B cell (primary cell): ENCODE measurements around the gene LGALS4. TPM values are rescaled to one million over a fixed set of nuclear protein-coding genes. Genes with fewer than 3 reads are reported as not detected.

ENCODE experiments used
- ATAC-seq: fragments of 200-7000 bp; cut with Tn5 transposase; one replicate; pipeline ENCODE4 v1.10.0; 2021; ENCODE audit warnings: low read depth, mild to moderate bottlenecking, moderate number of reproducible peaks, moderate library complexity
- CTCF ChIA-PET: fragments of 350-600 bp; sonication (Branson Sonifier 250); formaldehyde crosslinking; loops from one replicate; lab custom pipeline; 2021; ENCODE audit warnings: antibody characterized with exemption, inconsistent platforms; lab: Charles Lee
- POLR2A ChIA-PET: fragments of 350-600 bp; sonication (Branson Sonifier 250); formaldehyde crosslinking; loops from one replicate; lab custom pipeline; 2021; ENCODE audit warnings: antibody characterized with exemption; lab: Charles Lee
- DNase-seq: peaks from one replicate; pipeline ENCODE4 v3.0.0; 2013
- H2AFZ ChIP-seq: 2 replicates; pipeline ENCODE4 v1.6.1; 2012; ENCODE audit warnings: mild to moderate bottlenecking, low read depth, low read length; ENCODE audit not compliant: insufficient read depth, poor library complexity, severe bottlenecking
- H3K27ac ChIP-seq, 2 donors: 1 replicate in 1 of 2; 2 replicates in 1 of 2; pipeline ENCODE4 v1.5.1; 2012 to 2013; ENCODE audit warnings: low read length in 2 of 2, mild to moderate bottlenecking in 2 of 2, moderate library complexity in 1 of 2
- H3K27me3 ChIP-seq, 4 experiments: fragments of 200-600 bp in 1 of 4; sonication (generic) in 1 of 4; replicated peaks in 1 of 4; 1 replicate in 2 of 4; 2 replicates in 2 of 4; pipeline versions ENCODE4 v1.6.1 to v1.7.0; 2013 to 2016; ENCODE audit warnings: low read length in 3 of 4, mild to moderate bottlenecking in 2 of 4, mixed read lengths in 1 of 4, moderate library complexity in 1 of 4; ENCODE audit not compliant: insufficient read depth in 4 of 4, control insufficient read depth in 3 of 4; ENCODE audit errors: control extremely low read depth in 1 of 4
- H3K36me3 ChIP-seq, 2 experiments: replicated peaks in 1 of 2; 1 replicate in 1 of 2; 2 replicates in 1 of 2; pipeline versions ENCODE4 v1.6.1 to v1.7.1; 2013; ENCODE audit warnings: low read length in 1 of 2; ENCODE audit not compliant: insufficient read depth in 2 of 2, control insufficient read depth in 1 of 2; ENCODE audit errors: control extremely low read depth in 1 of 2, extremely low read depth in 1 of 2
- H3K4me1 ChIP-seq, 2 donors: fragments of 200-600 bp in 1 of 2; sonication (generic) in 1 of 2; 1 replicate in 1 of 2; 2 replicates in 1 of 2; pipeline versions ENCODE4 v1.5.1 to v1.6.1; 2013 to 2017; ENCODE audit warnings: low read length in 2 of 2; ENCODE audit not compliant: control insufficient read depth in 2 of 2, insufficient read depth in 2 of 2
- H3K4me2 ChIP-seq: replicated peaks from 2 replicates; pipeline ENCODE3; 2012; ENCODE audit warnings: mild to moderate bottlenecking, low read depth, low read length; ENCODE audit not compliant: poor library complexity, severe bottlenecking
- H3K4me3 ChIP-seq, 5 experiments: fragments of 200-600 bp in 1 of 5; sonication (generic) in 1 of 5; 1 replicate in 3 of 5; 2 replicates in 2 of 5; pipeline versions ENCODE4 v1.5.1 to v1.7.0; 2011 to 2016; ENCODE audit warnings: low read length in 4 of 5, mild to moderate bottlenecking in 4 of 5, low read depth in 2 of 5, control low read depth in 1 of 5, moderate library complexity in 1 of 5; ENCODE audit not compliant: insufficient read depth in 1 of 5; ENCODE audit errors: control extremely low read depth in 1 of 5, extremely low read depth in 1 of 5
- H3K79me2 ChIP-seq: fragments of 200-600 bp; sonication (generic); one replicate; pipeline ENCODE4 v1.6.0; 2016; ENCODE audit warnings: low read length; ENCODE audit not compliant: control insufficient read depth, insufficient read depth
- H3K9ac ChIP-seq: fragments of 200-600 bp; sonication (generic); 2 replicates; pipeline ENCODE4 v1.6.1; 2017; ENCODE audit warnings: mild to moderate bottlenecking, low read length, moderate library complexity
- H3K9me3 ChIP-seq, 3 donors: one replicate each; pipeline versions ENCODE4 v1.6.1 to v1.7.1; 2013; ENCODE audit warnings: low read length in 2 of 3; ENCODE audit not compliant: control insufficient read depth in 2 of 3, insufficient read depth in 1 of 3; ENCODE audit errors: control extremely low read depth in 1 of 3
- H4K20me1 ChIP-seq: 2 replicates; pipeline ENCODE4 v1.6.0; 2012; ENCODE audit warnings: mild to moderate bottlenecking, low read length; ENCODE audit not compliant: insufficient read depth, control insufficient read depth, poor library complexity, severe bottlenecking
- H3K27ac Mint-ChIP-seq: one replicate; pipeline ENCODE4 v1.8.0; 2021; ENCODE audit warnings: mixed read lengths
- H3K27me3 Mint-ChIP-seq: one replicate; pipeline ENCODE4 v1.8.0; 2021; ENCODE audit warnings: mixed read lengths
- H3K4me1 Mint-ChIP-seq: one replicate; pipeline ENCODE4 v1.8.0; 2021; ENCODE audit warnings: mixed read lengths
- H3K4me3 Mint-ChIP-seq: one replicate; pipeline ENCODE4 v1.8.0; 2021; ENCODE audit warnings: mixed read lengths
- H3K9me3 Mint-ChIP-seq: one replicate; pipeline ENCODE4 v1.8.0; 2022; ENCODE audit warnings: mixed read lengths; ENCODE audit not compliant: insufficient read depth
- EZH2 ChIP-seq: IDR thresholded peaks from 2 replicates; pipeline ENCODE4 v1.6.1; 2012; ENCODE audit warnings: borderline replicate concordance, low read depth, mild to moderate bottlenecking, moderate library complexity, low read length; ENCODE audit not compliant: insufficient read depth, poor library complexity, severe bottlenecking
- WGBS: methylation state at CpG from one replicate; pipeline ENCODE4 v1.1.5; 2013; ENCODE audit warnings: missing lambda C conversion rate; ENCODE audit not compliant: insufficient coverage; 5-methylcytosine and 5-hydroxymethylcytosine counted together
- intact Hi-C: fragments of 100-400 bp; cut with micrococcal nuclease; formaldehyde crosslinking; loops from one replicate; pipeline ENCODE4 v1.10.0; 2022
- polyA plus RNA-seq: library from polyadenylated mRNA; depleted of rRNA; stranded (reverse); fragments of >200 nt; gene quantifications from 2 replicates; pipeline ENCODE4 v1.2.3, GENCODE V29; 2012
- total RNA-seq, 2 donors: library from RNA; stranded (reverse); fragments of 120-200 nt in 1 of 2; gene quantifications; 1 replicate in 1 of 2; 2 replicates in 1 of 2; pipeline versions ENCODE4 v1.2.3 to v1.2.4, GENCODE V29; 2013 to 2022
- TF ChIP-seq, protein P1 (sequence below): fragments of 200-600 bp; IDR thresholded peaks from one replicate; pipeline ENCODE4 v1.8.0; 2022; ENCODE audit warnings: antibody characterized with exemption, mild to moderate bottlenecking

Gene LGALS4
- total and polyA plus RNA-seq, 2 donors (not counting 1 experiment from before 2014, with no cell fraction given), result 5.4 to 8.4 TPM

GRCh38 chr19:38796154-38796553 is 16.6 kb downstream of the LGALS4 start:
- H3K27ac Mint-ChIP-seq, result no peak overlapping the region
- DNase-seq (no peak), ATAC-seq (no peak)
- CTCF ChIA-PET, result no interaction called here
- no peak overlapping the region for H3K4me3 Mint-ChIP-seq
- Histone ChIP-seq H3K27ac (no peak overlapping the region), H3K9ac (no peak overlapping the region), H4K20me1 (no peaks in the 10 kb centered on the region), H3K4me1 (peaks cover 4 to 8% of the 10 kb centered on the region in 2 donors), H3K79me2 (no peaks in the 10 kb centered on the region), H3K4me3 (no peak overlapping the region), H3K36me3 (no peaks in the 10 kb centered on the region), H3K27me3 (no peaks in the 10 kb centered on the region), H3K9me3 (no peaks in the 10 kb centered on the region), H2AFZ (no peak overlapping the region), H3K4me2 (no peak overlapping the region)
- no peak for TF ChIP-seq EZH2
- TF ChIP-seq, protein P1, sequence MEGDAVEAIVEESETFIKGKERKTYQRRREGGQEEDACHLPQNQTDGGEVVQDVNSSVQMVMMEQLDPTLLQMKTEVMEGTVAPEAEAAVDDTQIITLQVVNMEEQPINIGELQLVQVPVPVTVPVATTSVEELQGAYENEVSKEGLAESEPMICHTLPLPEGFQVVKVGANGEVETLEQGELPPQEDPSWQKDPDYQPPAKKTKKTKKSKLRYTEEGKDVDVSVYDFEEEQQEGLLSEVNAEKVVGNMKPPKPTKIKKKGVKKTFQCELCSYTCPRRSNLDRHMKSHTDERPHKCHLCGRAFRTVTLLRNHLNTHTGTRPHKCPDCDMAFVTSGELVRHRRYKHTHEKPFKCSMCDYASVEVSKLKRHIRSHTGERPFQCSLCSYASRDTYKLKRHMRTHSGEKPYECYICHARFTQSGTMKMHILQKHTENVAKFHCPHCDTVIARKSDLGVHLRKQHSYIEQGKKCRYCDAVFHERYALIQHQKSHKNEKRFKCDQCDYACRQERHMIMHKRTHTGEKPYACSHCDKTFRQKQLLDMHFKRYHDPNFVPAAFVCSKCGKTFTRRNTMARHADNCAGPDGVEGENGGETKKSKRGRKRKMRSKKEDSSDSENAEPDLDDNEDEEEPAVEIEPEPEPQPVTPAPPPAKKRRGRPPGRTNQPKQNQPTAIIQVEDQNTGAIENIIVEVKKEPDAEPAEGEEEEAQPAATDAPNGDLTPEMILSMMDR, result no peak
- H3K27me3 Mint-ChIP-seq, result no peaks in the 10 kb centered on the region
- WGBS, result no CpG with 5 or more reads among the region's 2 CpGs
- intact Hi-C loops, result loop anchor here (10.0 kb wide), 1 partner anchor 61 kb away; no protein-coding TSS in a partner anchor
- POLR2A ChIA-PET, result no interaction called here
- no peaks in the 10 kb centered on the region for H3K9me3 Mint-ChIP-seq
- H3K4me1 Mint-ChIP-seq, result peaks cover 4% of the 10 kb centered on the region

DNA sequence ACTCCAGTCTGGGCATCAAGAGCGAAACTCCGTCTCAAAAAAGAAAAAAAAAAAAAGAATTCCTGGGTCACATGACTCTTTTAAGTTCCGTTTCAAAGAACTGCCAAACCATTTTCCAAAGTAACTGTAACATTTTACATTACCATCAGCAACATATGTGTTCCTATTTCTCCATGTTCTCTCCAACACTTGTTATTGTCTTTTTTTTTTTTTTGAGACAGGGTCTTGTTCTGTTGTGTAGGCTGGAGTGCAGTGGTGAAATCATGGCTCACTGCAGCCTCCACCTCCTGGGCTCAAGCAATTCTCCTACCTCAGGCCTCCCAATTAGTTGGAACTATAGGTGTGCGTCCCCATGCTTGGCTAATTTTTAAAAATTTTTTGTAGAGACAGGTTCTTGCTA is 17.2 kb downstream of the LGALS4 start:
- DNase-seq (no peak), ATAC-seq (no peak)
- 100% methylated on average over 2 of the region's 4 CpGs for whole genome bisulfite sequencing
- Histone ChIP-seq H3K4me1 (peaks cover 4 to 8% of the 10 kb centered on the region in 2 donors), H3K27ac (no peak overlapping the region), H3K79me2 (no peaks in the 10 kb centered on the region), H3K36me3 (no peaks in the 10 kb centered on the region), H3K27me3 (no peaks in the 10 kb centered on the region), H2AFZ (no peak overlapping the region), H3K9me3 (no peaks in the 10 kb centered on the region), H3K4me2 (no peak overlapping the region), H4K20me1 (no peaks in the 10 kb centered on the region), H3K9ac (no peak overlapping the region), H3K4me3 (no peak overlapping the region)
- Mint-ChIP-seq H3K9me3 (no peaks in the 10 kb centered on the region), H3K4me3 (no peak overlapping the region), H3K27me3 (no peaks in the 10 kb centered on the region), H3K4me1 (peaks cover 4% of the 10 kb centered on the region), H3K27ac (no peak overlapping the region)
- no peak for TF ChIP-seq EZH2
- TF ChIP-seq, protein P1, result no peak
- CTCF ChIA-PET, result no interaction called here
- POLR2A ChIA-PET, result no interaction called here
- intact Hi-C loops, result loop anchor here (10.0 kb wide), 1 partner anchor 61 kb away; no protein-coding TSS in a partner anchor
